Measurements from ENCODE around the gene PSMB7. TPM values are rescaled to one million over a fixed set of nuclear protein-coding genes. Genes with fewer than 3 reads are reported as not detected.

PSMB7 gene
- total and polyA plus RNA-seq, 2 of the 8 experiments (the other 6 are each of a cell fraction or from before 2014, with no cell fraction given), result 222 to 357 TPM

- H3K36me3 ChIP-seq (ENCODE audit: control insufficient read depth in 2 of 4, insufficient read depth in 4 of 4, low read length in 3 of 4), result peaks cover 0 to 3% (median 0%) of the 10 kb centered on the region in 4 experiments; a peak in 1 of 8 replicates
- peaks cover 0 to 3% of the 10 kb centered on the region in 2 experiments for H4K20me1 ChIP-seq (replicated peaks in 1 of 2; ENCODE audit: control insufficient read depth in 1 of 2, insufficient read depth in 2 of 2, low read length in 2 of 2)
- FAIRE-seq (no peak), DNase-seq (ENCODE audit: low read depth in 1 of 2, low spot score in 2 of 2) (no peak)
- H3K79me1 ChIP-seq (ENCODE audit: low read depth, low read length), result no peaks in the 10 kb centered on the region
- H3K23me2 ChIP-seq (ENCODE audit: low read depth, low read length), result peaks cover 8% of the 10 kb centered on the region; the same call in 1 of the 2 replicates
- H3K4me1 ChIP-seq (replicated peaks in 1 of 4; ENCODE audit: control insufficient read depth in 3 of 4, insufficient read depth in 4 of 4, low read length in 3 of 4), result peaks cover 0 to 13% (median 11%) of the 10 kb centered on the region in 4 experiments; a peak in 6 of 7 replicates
- H3K4me3 ChIP-seq (ENCODE audit: extremely low read depth in 1 of 4, insufficient read depth in 2 of 4, low read depth in 3 of 4, low read length in 4 of 4), result no peak overlapping the region
- no peak overlapping the region for H2BK120ac ChIP-seq (replicated peaks; ENCODE audit: low read depth, low read length)
- no peak overlapping the region for H3K23ac ChIP-seq (ENCODE audit: insufficient read length)
- no peak overlapping the region for H4K5ac ChIP-seq (ENCODE audit: insufficient read length, low read depth, low read length)
- TF ChIP-seq KDM1A (IDR thresholded peaks at IDR 0.05; ENCODE audit: borderline replicate concordance, low read length), result peak; percentile 48; the same call in 1 of the 2 replicates
- TF ChIP-seq CTBP2 (IDR thresholded peaks at IDR 0.05; ENCODE audit: borderline replicate concordance, insufficient read depth, insufficient read length, low read length), result no peak
- H3K9me3 ChIP-seq (ENCODE audit: insufficient read depth in 2 of 2, low read depth in 1 of 2, low read length in 1 of 2), result peaks cover 0 to 4% of the 10 kb centered on the region in 2 experiments; a peak in 2 of 4 replicates
- H3K4ac ChIP-seq (replicated peaks; ENCODE audit: insufficient read length, low read depth, low read length), result no peak overlapping the region
- ChIA-PET CTCF (ENCODE audit: partially characterized antibody) (interaction anchor here (1.0 to 6.6 kb wide), 8 partner anchors 8 to 89 kb away, joined by 3 to 35 read pairs (median 4); no protein-coding TSS in a partner anchor), POLR2A (ENCODE audit: partially characterized antibody) (no interaction called here)
- no peak overlapping the region for H2AFZ ChIP-seq (ENCODE audit: low read length)
- H2AK5ac ChIP-seq (ENCODE audit: low read depth, low read length), result no peak overlapping the region
- no peak overlapping the region for H2BK15ac ChIP-seq (ENCODE audit: low read length)
- no peak overlapping the region for H2BK20ac ChIP-seq (ENCODE audit: low read length)
- H3K27ac ChIP-seq (ENCODE audit: low read depth, low read length), result no peak overlapping the region
- no peak overlapping the region for H2BK5ac ChIP-seq (ENCODE audit: low read depth, low read length)
- 80% methylated on average over 7 of the region's 7 CpGs; no CpG with 5 or more reads in 1 of the 2 experiments for WGBS, 2 experiments (ENCODE audit: extremely low coverage in 1 of 2, insufficient coverage in 1 of 2, insufficient read length in 1 of 2, insufficient replicate concordance in 2 of 2, low coverage in 1 of 2, low lambda C conversion rate in 2 of 2, missing lambda C conversion rate in 1 of 2)
- no peaks in the 10 kb centered on the region for H3K79me2 ChIP-seq (ENCODE audit: control insufficient read depth in 1 of 2, insufficient read depth in 2 of 2, low read length in 2 of 2)
- no peak overlapping the region for H4K8ac ChIP-seq (ENCODE audit: extremely low read depth, insufficient read depth, low read length)
- H3K56ac ChIP-seq (replicated peaks; ENCODE audit: insufficient read length, low read depth, low read length), result no peak overlapping the region
- H2BK12ac ChIP-seq (ENCODE audit: low read depth, low read length), result no peak overlapping the region
- H4K91ac ChIP-seq (replicated peaks; ENCODE audit: insufficient read length, low read length), result no peak overlapping the region
- no peak overlapping the region for H3K4me2 ChIP-seq (ENCODE audit: insufficient read depth in 1 of 2, low read depth in 2 of 2, low read length in 2 of 2)
- no peak overlapping the region for H3K14ac ChIP-seq (ENCODE audit: insufficient read length)
- H3K9ac ChIP-seq (replicated peaks in 1 of 4; ENCODE audit: extremely low read depth in 1 of 4, low read depth in 3 of 4, low read length in 3 of 4), result no peak overlapping the region
- no peak overlapping the region; the same call in 1 of the 2 replicates for H3K18ac ChIP-seq (ENCODE audit: extremely low read depth, low read length)
- H3K27me3 ChIP-seq (replicated peaks in 1 of 4; ENCODE audit: control insufficient read depth in 3 of 4, extremely low read depth in 1 of 4, insufficient read depth in 3 of 4, low read length in 3 of 4), result peaks cover 10 to 30% (median 24%) of the 10 kb centered on the region in 4 experiments
These were observed 40.6 kb upstream of the PSMB7 start for GRCh38 chr9:124455820-124456219.

Measured in H1 (cell line).